GM21515 (cell line): ENCODE data around the gene GPR78.
"Not testable (repeated sequence)": the region's sequence is repeated elsewhere in the genome, so short reads cannot be mapped to it uniquely, and the experiment has no call there.

Source experiments
- ATAC-seq: cut with Tn5 transposase; IDR thresholded peaks from one replicate; pipeline ENCODE4 v1.9.1; 2021; ENCODE audit not compliant: unreplicated experiment

Gene GPR78

DNA sequence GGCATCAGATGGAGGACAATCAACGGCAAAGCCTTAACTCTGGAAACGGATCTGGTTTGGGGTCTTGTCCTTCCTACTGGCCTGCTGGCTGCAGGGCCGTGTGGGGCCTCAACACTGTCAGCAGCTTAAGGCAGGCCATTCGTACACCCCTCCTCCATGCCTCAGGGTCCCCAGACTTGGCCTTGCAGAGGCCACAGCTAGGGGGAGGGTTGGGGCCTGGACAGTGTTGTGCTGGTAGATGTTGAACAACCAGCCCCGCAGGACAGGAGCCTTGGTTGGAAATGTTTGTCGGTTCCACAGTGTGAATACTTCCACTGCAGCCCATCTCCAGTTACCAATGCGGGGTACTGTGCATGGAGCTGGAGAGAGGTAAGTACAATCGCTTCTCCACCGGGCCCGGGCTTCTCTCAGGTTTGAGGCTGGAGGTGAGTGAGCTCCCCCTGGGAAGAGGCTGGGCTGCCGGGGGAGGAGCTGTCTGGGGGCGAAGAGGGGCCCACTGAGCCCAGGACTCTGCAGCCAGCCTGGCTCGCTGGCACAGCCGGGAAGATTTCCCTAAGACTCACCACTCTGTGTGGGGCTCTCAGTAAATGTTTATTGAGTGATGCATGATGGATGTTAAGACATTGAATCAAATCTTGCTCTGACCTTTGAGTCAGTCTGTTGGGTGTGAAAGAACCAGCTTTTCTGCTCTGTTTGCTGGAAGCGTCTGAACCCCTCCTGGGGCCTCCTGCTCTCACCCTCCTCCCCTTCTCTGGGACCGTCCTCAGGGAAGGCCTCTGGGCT, 19.7 kb upstream of the GPR78 start:
- no peak for ATAC-seq

DNA sequence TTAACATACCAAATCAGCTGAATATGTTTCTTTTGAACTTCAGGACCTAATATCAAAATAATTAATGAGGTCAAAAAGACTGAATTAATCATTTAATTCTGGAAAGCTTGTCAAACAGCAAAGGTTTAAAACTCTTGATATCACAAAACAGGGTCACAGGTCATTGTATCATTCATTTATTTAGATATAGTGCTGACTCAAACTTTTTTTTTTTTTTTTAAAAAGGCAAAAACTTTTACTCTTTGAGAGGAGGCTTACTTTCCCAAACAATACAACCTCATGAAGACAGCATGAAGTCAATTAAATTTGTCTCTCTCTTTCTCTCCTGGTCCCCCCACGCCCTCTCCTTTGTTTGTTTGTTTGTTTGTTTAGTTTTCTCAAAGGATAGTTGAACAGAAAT, 15.6 kb upstream of the GPR78 start:
- ATAC-seq, result no peak

- no peak for ATAC-seq
These were observed 12.0 kb upstream of the GPR78 start for GRCh38 chr4:8568068-8568668.

GRCh38 chr4:8570201-8570600, 10.0 kb upstream of the GPR78 start:
- no peak for ATAC-seq

- ATAC-seq, result no peak
These were observed 8.2 kb upstream of the GPR78 start for GRCh38 chr4:8571702-8572685.

DNA sequence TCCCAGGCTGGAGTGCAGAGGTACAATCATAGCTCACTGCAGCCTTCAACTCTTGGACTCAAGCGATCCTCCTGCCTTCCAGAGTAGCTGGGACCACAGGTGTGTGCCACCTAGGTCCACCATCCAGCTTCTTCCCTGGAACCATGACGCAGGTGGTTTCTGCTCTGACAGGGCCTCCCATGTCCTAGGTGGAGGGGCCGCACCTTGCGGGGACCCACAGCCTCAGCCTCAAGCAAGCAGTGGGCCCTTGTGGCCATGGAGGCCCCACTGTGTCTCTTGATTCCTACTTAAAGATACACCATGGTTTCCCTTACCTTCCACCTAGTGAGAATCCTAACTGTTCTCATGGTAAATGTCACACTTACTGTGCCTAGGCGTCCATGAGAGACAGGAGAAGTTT, 6.9 kb upstream of the GPR78 start:
- ATAC-seq, result no peak

DNA sequence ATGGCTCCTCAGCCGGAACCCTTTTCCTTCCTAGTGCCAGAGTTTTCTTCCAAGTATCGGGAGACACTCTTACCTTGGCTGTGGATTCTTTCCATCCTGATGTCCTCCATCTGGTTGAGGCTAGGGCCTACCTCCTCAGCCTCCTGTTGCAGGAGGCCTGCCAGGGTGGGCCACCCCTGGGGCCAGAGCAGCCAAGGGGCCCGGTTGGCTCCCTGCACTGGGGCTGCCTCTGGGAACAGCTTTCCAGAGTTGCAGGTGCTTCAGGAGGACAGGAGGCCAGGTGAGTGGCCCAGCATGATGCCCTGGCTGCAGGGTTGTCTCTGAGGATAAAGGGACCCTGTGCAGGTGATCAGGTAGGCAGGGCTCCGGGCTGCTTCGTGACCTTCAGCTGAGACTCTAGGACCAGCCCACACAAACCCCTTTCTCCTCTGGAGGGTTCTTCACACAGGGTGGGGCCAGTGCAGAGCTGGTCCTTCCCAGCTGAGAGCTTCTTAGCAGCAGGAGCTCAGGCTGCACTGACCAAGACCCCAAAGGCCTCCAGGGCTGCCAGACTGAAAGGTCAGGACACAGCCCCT, 5.3 kb upstream of the GPR78 start:
- no peak for ATAC-seq

GRCh38 chr4:8575457-8575856, 4.7 kb upstream of the GPR78 start:
- no peak for ATAC-seq

GRCh38 chr4:8576591-8576990, 3.6 kb upstream of the GPR78 start:
- not testable (repeated sequence) for ATAC-seq

- ATAC-seq, result no peak
These were observed 3.1 kb upstream of the GPR78 start for GRCh38 chr4:8577046-8577445.

- no peak for ATAC-seq
These were observed 2.2 kb upstream of the GPR78 start for GRCh38 chr4:8577972-8578371.

- no peak for ATAC-seq
These were observed 1.5 kb upstream of the GPR78 start for GRCh38 chr4:8578717-8579116.

- ATAC-seq, result no peak
These were observed 469 bp upstream of the GPR78 start for GRCh38 chr4:8579526-8580320.

GRCh38 chr4:8581094-8581861, 1.1 kb downstream of the GPR78 start:
- no peak for ATAC-seq

DNA sequence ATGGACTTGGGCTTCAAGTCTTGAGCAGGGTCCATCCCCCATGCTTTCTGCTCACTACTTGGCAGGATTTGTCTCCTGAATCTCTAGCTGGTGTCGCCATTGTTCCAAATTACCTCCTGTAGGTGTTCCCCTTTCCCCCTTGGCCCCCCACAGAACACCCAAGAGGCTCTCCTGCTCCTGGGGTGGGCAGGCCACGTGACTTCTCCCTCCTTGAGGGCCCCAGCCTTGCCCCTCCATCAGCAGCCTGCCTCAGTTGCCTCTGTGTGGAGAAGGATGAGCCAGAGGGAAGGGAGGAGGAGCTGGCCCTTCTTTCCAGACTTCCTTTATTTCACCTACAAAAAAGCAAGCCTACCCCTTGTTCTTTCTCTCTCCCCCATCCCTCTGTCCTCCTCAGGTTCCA, 1.8 kb downstream of the GPR78 start:
- no peak for ATAC-seq

DNA sequence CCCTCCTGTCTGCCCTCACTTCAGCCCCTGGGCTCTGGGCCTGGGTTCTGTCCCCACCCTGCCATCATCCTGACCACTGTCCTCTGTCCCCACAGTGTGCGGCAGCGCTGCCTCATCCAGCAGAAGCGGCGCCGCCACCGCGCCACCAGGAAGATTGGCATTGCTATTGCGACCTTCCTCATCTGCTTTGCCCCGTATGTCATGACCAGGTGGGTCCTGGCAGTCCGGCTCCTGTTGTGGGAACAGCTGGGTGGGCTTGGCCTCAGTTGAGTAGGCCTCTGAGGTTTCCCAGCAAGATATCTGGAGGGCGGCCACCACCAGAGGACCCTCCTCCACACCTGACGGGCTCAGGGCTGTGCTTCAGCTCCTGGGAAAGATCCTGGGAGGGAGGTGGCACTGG, 2.2 kb downstream of the GPR78 start:
- ATAC-seq, result no peak

DNA sequence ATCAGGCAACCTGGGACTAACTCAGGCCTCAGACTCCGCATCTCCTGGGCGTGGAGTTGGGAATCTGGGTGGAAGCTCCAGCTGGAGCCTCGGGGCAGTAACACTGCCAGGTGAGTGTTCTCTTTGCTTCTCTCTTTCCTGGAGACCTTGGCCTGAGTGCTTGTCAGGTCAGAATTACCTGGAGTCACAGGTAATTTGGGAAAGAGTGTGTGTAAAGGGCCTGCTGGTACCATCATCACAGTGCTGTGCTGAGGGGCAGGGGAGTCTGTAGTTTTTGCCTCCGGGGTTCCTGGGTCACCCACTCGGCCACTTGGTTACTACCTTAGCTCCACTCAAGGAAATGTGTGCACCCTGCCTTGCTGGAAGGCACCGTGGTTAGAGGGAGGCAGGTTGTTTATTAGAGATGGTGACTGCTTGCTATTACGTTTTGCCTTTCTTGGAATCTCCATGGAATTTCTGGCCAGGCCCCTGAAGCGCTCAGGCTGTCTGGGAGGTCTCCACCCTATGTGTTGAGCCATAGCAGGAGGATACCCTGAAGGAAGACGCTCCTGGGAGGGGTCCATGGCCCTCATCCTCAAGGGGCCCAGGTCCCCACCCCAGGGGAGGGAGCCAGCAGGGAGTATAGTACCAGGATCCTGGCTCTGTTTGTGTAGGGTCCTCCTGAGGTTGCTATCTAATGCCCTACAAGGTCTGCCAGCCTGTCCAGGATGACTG, 2.9 kb downstream of the GPR78 start:
- no peak for ATAC-seq

GRCh38 chr4:8583655-8584025, 3.4 kb downstream of the GPR78 start:
- ATAC-seq, result no peak

DNA sequence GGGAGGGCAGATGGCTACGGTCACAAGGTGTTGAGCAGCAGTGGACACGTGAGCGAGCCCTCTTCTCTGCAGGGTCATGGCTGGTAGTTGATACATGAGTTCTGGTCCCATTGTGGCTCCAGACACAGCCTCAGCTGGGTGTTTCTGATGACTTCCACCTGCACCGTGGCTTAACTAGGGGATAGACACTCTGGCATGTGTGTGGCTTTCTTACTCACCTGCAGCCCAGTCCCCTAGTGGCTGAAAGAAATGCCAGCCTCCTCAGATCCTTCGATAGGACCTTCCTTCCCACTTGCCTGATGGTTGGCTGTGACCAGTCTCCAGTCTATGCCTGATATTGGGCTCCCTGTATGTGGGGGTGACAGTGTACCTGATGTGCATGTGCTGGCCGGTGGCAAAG, 5.0 kb downstream of the GPR78 start:
- no peak for ATAC-seq
